ENCODE data around the gene SLC9A9.

DNA sequence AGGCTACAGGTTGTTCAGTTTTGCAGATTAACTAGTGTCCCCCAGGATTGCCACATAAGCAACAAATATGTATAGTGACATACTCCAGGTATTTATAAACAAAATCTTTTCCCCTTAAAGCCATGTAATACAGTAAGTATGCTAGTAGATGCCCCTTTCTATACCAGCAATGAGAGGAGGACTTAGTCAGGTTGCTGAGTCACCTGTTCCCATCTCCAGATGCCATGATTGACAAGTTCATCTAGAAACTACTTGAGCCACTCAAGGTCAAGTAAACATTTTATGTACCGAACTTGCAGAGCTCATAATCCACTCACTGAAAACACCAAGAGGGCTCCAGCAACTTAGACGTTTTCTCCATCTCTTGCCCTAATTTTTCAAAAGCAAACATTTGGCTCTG, 18.2 kb downstream of the SLC9A9 start:
- TF ChIP-seq CTCF (IDR thresholded peaks at IDR 0.05) (no peak), EZH2 (IDR thresholded peaks at IDR 0.05) (no peak), EZH2phosphoT487 (IDR thresholded peaks at IDR 0.05) (no peak)

Data from neural progenitor cell (in vitro differentiated cells).